K562 (cell line): ENCODE data around the gene FOXN1. TPM values are rescaled to one million over a fixed set of nuclear protein-coding genes. Genes with fewer than 3 reads are reported as not detected.

ENCODE experiments used
- EWSR1 ChIP-seq: fragments of 450-650 bp; IDR thresholded peaks from 2 replicates; pipeline ENCODE4 v1.6.1; 2018; ENCODE audit warnings: borderline replicate concordance, mild to moderate bottlenecking, low read depth, moderate library complexity; ENCODE audit not compliant: partially characterized antibody
- RBFOX2 ChIP-seq: fragments of 200-400 bp; formaldehyde crosslinking; IDR thresholded peaks from 2 replicates; pipeline ENCODE4 v1.6.1; 2017; ENCODE audit warnings: low read depth, mild to moderate bottlenecking, low read length, moderate library complexity
- SETDB1 ChIP-seq: IDR thresholded peaks from one replicate; pipeline ENCODE4 v1.6.1; 2012; ENCODE audit warnings: low read length, control low read depth, inconsistent platforms
- ZBTB7A ChIP-seq: IDR thresholded peaks from 2 replicates; pipeline ENCODE4 v1.6.1; 2011; ENCODE audit warnings: low read depth, mild to moderate bottlenecking, low read length, moderate library complexity, borderline replicate concordance; ENCODE audit not compliant: control insufficient read depth
- ZBTB9 ChIP-seq: fragments of 450-650 bp; formaldehyde crosslinking; IDR thresholded peaks from 2 replicates; pipeline ENCODE4 v1.4.0; 2020; ENCODE audit warnings: mild to moderate bottlenecking, moderate library complexity
- ZNF324 ChIP-seq: fragments of 250-450 bp; sonication (Bioruptor Pico); IDR thresholded peaks from 2 replicates; pipeline ENCODE4 v1.4.0; 2020; ENCODE audit warnings: mild to moderate bottlenecking
- ZNF830 ChIP-seq: fragments of 250-450 bp; sonication (Bioruptor Pico); IDR thresholded peaks from 2 replicates; pipeline ENCODE4 v1.5.0; 2021; ENCODE audit warnings: mild to moderate bottlenecking
- polyA plus RNA-seq, 8 experiments: library from polyadenylated mRNA; depleted of rRNA in 4 of 8; stranded (reverse) in 5 of 8; unstranded in 3 of 8; fragments of >200 nt; fragmentation: Nextera tagmentation in 2 of 8; fragmentation: Illumina TruSeq in 1 of 8; extraction: Ambion mirVana in 2 of 8; extraction: Trizol in 1 of 8; gene quantifications; 2 replicates each; pipeline versions ENCODE4 v1.2.1 to v1.2.3, GENCODE V29; 2011 to 2014; ENCODE audit warnings: inconsistent platforms in 1 of 8, missing spikeins in 1 of 8
- total RNA-seq, 7 experiments: library from RNA; depleted of rRNA in 6 of 7; stranded (reverse); fragments of >200 nt in 6 of 7; fragmentation: Illumina TruSeq in 2 of 7; extraction: Trizol in 2 of 7; gene quantifications; 2 replicates each; pipeline versions ENCODE4 v1.2.1 to v1.2.3, GENCODE V29; 2011 to 2021; ENCODE audit warnings: low replicate concordance in 1 of 7
- TF ChIP-seq, protein P1 (sequence below): fragments of 200-600 bp; sonication (generic); IDR thresholded peaks from one replicate; pipeline ENCODE4 v1.6.1; 2012; ENCODE audit warnings: mild to moderate bottlenecking, low read depth, low read length, inconsistent platforms
- TF ChIP-seq, protein P2 (sequence below): fragments of 250-450 bp; sonication (Bioruptor Pico); IDR thresholded peaks from 2 replicates; pipeline ENCODE4 v1.9.0; 2021; ENCODE audit warnings: mild to moderate bottlenecking, inconsistent platforms

The FOXN1 gene
- total and polyA plus RNA-seq, 9 of the 15 experiments (the other 6 are each of a cell fraction or from before 2014, with no cell fraction given): not detected

- TF ChIP-seq, protein P1, sequence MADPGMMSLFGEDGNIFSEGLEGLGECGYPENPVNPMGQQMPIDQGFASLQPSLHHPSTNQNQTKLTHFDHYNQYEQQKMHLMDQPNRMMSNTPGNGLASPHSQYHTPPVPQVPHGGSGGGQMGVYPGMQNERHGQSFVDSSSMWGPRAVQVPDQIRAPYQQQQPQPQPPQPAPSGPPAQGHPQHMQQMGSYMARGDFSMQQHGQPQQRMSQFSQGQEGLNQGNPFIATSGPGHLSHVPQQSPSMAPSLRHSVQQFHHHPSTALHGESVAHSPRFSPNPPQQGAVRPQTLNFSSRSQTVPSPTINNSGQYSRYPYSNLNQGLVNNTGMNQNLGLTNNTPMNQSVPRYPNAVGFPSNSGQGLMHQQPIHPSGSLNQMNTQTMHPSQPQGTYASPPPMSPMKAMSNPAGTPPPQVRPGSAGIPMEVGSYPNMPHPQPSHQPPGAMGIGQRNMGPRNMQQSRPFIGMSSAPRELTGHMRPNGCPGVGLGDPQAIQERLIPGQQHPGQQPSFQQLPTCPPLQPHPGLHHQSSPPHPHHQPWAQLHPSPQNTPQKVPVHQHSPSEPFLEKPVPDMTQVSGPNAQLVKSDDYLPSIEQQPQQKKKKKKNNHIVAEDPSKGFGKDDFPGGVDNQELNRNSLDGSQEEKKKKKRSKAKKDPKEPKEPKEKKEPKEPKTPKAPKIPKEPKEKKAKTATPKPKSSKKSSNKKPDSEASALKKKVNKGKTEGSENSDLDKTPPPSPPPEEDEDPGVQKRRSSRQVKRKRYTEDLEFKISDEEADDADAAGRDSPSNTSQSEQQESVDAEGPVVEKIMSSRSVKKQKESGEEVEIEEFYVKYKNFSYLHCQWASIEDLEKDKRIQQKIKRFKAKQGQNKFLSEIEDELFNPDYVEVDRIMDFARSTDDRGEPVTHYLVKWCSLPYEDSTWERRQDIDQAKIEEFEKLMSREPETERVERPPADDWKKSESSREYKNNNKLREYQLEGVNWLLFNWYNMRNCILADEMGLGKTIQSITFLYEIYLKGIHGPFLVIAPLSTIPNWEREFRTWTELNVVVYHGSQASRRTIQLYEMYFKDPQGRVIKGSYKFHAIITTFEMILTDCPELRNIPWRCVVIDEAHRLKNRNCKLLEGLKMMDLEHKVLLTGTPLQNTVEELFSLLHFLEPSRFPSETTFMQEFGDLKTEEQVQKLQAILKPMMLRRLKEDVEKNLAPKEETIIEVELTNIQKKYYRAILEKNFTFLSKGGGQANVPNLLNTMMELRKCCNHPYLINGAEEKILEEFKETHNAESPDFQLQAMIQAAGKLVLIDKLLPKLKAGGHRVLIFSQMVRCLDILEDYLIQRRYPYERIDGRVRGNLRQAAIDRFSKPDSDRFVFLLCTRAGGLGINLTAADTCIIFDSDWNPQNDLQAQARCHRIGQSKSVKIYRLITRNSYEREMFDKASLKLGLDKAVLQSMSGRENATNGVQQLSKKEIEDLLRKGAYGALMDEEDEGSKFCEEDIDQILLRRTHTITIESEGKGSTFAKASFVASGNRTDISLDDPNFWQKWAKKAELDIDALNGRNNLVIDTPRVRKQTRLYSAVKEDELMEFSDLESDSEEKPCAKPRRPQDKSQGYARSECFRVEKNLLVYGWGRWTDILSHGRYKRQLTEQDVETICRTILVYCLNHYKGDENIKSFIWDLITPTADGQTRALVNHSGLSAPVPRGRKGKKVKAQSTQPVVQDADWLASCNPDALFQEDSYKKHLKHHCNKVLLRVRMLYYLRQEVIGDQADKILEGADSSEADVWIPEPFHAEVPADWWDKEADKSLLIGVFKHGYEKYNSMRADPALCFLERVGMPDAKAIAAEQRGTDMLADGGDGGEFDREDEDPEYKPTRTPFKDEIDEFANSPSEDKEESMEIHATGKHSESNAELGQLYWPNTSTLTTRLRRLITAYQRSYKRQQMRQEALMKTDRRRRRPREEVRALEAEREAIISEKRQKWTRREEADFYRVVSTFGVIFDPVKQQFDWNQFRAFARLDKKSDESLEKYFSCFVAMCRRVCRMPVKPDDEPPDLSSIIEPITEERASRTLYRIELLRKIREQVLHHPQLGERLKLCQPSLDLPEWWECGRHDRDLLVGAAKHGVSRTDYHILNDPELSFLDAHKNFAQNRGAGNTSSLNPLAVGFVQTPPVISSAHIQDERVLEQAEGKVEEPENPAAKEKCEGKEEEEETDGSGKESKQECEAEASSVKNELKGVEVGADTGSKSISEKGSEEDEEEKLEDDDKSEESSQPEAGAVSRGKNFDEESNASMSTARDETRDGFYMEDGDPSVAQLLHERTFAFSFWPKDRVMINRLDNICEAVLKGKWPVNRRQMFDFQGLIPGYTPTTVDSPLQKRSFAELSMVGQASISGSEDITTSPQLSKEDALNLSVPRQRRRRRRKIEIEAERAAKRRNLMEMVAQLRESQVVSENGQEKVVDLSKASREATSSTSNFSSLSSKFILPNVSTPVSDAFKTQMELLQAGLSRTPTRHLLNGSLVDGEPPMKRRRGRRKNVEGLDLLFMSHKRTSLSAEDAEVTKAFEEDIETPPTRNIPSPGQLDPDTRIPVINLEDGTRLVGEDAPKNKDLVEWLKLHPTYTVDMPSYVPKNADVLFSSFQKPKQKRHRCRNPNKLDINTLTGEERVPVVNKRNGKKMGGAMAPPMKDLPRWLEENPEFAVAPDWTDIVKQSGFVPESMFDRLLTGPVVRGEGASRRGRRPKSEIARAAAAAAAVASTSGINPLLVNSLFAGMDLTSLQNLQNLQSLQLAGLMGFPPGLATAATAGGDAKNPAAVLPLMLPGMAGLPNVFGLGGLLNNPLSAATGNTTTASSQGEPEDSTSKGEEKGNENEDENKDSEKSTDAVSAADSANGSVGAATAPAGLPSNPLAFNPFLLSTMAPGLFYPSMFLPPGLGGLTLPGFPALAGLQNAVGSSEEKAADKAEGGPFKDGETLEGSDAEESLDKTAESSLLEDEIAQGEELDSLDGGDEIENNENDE: no peak
- TF ChIP-seq RBFOX2 (peak; percentile 73), EWSR1 (no peak), SETDB1 (no peak), ZBTB9 (CRISPR knock-in tag) (0 out of 2 replicates have a peak, but pooled peaks have one; percentile 29), ZBTB7A (peak; percentile 24; the same call in 1 of the 2 replicates), ZNF830 (0 out of 2 replicates have a peak, but pooled peaks have one; percentile 41), ZNF324 (CRISPR knock-in tag) (no peak)
- TF ChIP-seq, protein P2, sequence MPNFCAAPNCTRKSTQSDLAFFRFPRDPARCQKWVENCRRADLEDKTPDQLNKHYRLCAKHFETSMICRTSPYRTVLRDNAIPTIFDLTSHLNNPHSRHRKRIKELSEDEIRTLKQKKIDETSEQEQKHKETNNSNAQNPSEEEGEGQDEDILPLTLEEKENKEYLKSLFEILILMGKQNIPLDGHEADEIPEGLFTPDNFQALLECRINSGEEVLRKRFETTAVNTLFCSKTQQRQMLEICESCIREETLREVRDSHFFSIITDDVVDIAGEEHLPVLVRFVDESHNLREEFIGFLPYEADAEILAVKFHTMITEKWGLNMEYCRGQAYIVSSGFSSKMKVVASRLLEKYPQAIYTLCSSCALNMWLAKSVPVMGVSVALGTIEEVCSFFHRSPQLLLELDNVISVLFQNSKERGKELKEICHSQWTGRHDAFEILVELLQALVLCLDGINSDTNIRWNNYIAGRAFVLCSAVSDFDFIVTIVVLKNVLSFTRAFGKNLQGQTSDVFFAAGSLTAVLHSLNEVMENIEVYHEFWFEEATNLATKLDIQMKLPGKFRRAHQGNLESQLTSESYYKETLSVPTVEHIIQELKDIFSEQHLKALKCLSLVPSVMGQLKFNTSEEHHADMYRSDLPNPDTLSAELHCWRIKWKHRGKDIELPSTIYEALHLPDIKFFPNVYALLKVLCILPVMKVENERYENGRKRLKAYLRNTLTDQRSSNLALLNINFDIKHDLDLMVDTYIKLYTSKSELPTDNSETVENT (CRISPR knock-in tag): peak; percentile 74; the same call in 1 of the 2 replicates
Measured at GRCh38 chr17:28552176-28552999, 46.2 kb downstream of the FOXN1 start, which contains the start of gene UNC119 (continued).
